Suprapubic skin (tissue), 4 donors: ENCODE measurements around the gene ATP2A1. TPM values are rescaled to one million over a fixed set of nuclear protein-coding genes. Genes with fewer than 3 reads are reported as not detected.

Experiments
- DNase-seq, 2 donors: peaks; one replicate each; pipeline ENCODE4 v3.0.0-alpha.2; 2019; ENCODE audit warnings: low spot score in 2 of 2
- H3K27ac ChIP-seq: fragments of 200-600 bp; sonication (generic); one replicate; pipeline ENCODE4 v1.5.1; 2019
- H3K27me3 ChIP-seq: fragments of 200-600 bp; sonication (generic); one replicate; pipeline ENCODE4 v1.5.1; 2019
- H3K36me3 ChIP-seq: fragments of 200-600 bp; sonication (generic); one replicate; pipeline ENCODE4 v1.5.1; 2019
- H3K4me1 ChIP-seq: fragments of 200-600 bp; sonication (generic); one replicate; pipeline ENCODE4 v1.5.1; 2019
- H3K4me3 ChIP-seq: fragments of 200-600 bp; sonication (generic); one replicate; pipeline ENCODE4 v1.5.1; 2019; ENCODE audit warnings: mild to moderate bottlenecking
- H3K9me3 ChIP-seq: fragments of 200-600 bp; sonication (generic); one replicate; pipeline ENCODE4 v1.5.1; 2019
- EP300 ChIP-seq: sonication (generic); formaldehyde crosslinking; IDR thresholded peaks from one replicate; pipeline ENCODE4 v1.6.1; 2017; ENCODE audit warnings: antibody characterized with exemption
- POLR2A ChIP-seq, 2 donors: fragments of 450-650 bp; IDR thresholded peaks; one replicate each; pipeline ENCODE4 v1.6.1; 2017; ENCODE audit warnings: antibody characterized with exemption in 2 of 2, mild to moderate bottlenecking in 2 of 2, moderate library complexity in 2 of 2
- POLR2AphosphoS5 ChIP-seq, 3 donors: sonication (generic); formaldehyde crosslinking; IDR thresholded peaks; one replicate each; pipeline ENCODE4 v1.6.1; 2017; ENCODE audit warnings: antibody characterized with exemption in 3 of 3
- WGBS: methylation state at CpG from one replicate; pipeline ENCODE4 v1.1.5; 2018; 5-methylcytosine and 5-hydroxymethylcytosine counted together
- total RNA-seq, 4 donors: library from RNA; depleted of rRNA; stranded (reverse); fragments of >200 nt; gene quantifications; one replicate each; pipeline ENCODE4 v1.1.0, GENCODE V29; 2016
- TF ChIP-seq, protein P1 (sequence below), 2 donors: fragments of 200-600 bp in 1 of 2; fragments of 450-650 bp in 1 of 2; sonication (generic) in 1 of 2; IDR thresholded peaks; one replicate each; pipeline ENCODE4 v1.5.1; 2016 to 2019; ENCODE audit warnings: antibody characterized with exemption in 2 of 2, mild to moderate bottlenecking in 1 of 2, moderate library complexity in 1 of 2

ATP2A1 gene
- total RNA-seq, 4 donors from 2014 or later, result 0.34 to 0.72 TPM; not detected in 2

GRCh38 chr16:28875134-28876018 lies 2.9 kb upstream of the ATP2A1 start:
- 68% methylated on average over 11 of the region's 13 CpGs for WGBS
- Histone ChIP-seq H3K9me3 (no peaks in the 10 kb centered on the region), H3K36me3 (peaks cover 40% of the 10 kb centered on the region), H3K4me1 (peaks cover 15% of the 10 kb centered on the region), H3K4me3 (no peak overlapping the region), H3K27me3 (peaks cover 2% of the 10 kb centered on the region), H3K27ac (no peak overlapping the region)
- DNase-seq, result no peak
- TF ChIP-seq POLR2A (IDR thresholded peaks at IDR 0.05), result no peak
- TF ChIP-seq, protein P1, sequence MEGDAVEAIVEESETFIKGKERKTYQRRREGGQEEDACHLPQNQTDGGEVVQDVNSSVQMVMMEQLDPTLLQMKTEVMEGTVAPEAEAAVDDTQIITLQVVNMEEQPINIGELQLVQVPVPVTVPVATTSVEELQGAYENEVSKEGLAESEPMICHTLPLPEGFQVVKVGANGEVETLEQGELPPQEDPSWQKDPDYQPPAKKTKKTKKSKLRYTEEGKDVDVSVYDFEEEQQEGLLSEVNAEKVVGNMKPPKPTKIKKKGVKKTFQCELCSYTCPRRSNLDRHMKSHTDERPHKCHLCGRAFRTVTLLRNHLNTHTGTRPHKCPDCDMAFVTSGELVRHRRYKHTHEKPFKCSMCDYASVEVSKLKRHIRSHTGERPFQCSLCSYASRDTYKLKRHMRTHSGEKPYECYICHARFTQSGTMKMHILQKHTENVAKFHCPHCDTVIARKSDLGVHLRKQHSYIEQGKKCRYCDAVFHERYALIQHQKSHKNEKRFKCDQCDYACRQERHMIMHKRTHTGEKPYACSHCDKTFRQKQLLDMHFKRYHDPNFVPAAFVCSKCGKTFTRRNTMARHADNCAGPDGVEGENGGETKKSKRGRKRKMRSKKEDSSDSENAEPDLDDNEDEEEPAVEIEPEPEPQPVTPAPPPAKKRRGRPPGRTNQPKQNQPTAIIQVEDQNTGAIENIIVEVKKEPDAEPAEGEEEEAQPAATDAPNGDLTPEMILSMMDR (IDR thresholded peaks at IDR 0.05), result no peak
- no peak for TF ChIP-seq POLR2AphosphoS5 (IDR thresholded peaks at IDR 0.05)
- TF ChIP-seq EP300, result no peak

DNA sequence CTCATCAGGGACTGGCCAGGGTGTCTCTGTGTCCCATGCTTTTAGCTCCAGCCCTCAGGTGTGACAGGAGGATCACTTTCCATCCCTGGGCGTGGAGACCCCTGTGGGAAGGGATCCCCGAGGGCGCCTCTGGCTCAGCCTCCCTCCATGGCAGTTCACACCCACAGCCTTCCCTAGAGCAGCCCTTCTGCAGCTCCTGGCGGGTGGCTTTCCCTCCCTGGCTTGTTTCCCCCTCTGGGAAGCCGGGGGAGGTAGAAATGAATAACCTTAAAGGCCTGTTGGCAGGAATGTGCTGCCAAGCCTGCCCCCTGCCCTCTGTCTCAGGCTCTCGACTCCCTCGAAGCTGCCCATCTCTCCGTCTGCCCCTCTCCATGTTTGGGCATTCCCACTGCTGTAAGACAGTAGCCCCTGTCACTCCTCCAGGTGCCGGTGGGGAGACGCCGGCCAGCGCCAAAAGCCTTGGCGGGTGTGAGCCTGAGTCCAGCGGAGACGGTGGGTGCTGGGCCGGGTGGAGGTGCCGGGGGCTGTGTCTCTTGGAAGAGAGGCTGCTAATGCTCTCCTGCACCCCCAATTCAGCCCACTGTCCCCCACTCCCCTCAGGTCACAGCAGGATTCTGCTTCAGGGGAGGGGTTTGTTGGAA lies 2.1 kb upstream of the ATP2A1 start:
- Histone ChIP-seq H3K27ac (no peak overlapping the region), H3K9me3 (no peaks in the 10 kb centered on the region), H3K36me3 (peaks cover 33% of the 10 kb centered on the region), H3K4me1 (peaks cover 17% of the 10 kb centered on the region), H3K4me3 (no peak overlapping the region), H3K27me3 (peaks cover 8% of the 10 kb centered on the region)
- DNase-seq, result no peak
- TF ChIP-seq POLR2A (IDR thresholded peaks at IDR 0.05) (no peak), POLR2AphosphoS5 (IDR thresholded peaks at IDR 0.05) (no peak), EP300 (no peak)
- TF ChIP-seq, protein P1 (IDR thresholded peaks at IDR 0.05), result no peak
- WGBS, result 40% methylated on average over 1 of the region's 17 CpGs

DNA sequence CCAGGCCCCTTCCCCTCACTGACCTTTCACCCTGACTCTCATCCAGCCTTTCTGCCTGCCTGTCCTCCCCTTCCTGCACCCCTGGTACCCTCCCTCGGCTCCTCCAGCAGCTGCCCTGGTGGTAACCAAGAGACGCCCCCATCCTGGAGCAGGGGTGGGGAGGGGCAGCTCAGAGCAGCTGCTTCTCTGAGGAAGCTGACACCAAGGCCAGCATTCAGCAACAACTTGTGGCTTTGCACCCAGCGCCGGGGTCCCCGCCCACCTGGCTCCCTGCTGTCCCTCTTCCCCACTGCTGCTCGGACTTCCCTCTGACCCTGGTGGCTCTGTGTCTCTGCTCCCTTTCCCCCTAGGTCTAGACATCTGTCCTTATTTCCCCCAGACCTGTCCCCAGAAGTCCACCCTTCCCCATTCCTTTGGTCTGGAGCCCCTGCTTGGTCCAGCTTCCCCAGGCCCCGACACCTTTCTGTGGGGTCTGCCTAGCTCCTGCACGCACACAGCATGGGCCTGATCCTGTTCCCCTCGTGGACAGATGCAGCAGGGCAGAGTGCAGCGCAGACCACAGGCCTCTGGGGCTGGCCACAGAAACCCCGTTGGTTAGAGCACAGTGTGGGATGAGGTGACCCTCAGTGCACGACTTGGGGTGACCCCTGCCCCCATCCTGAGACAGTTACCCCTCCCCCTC lies 1.2 kb upstream of the ATP2A1 start:
- WGBS, result 66% methylated on average over 10 of the region's 12 CpGs

GRCh38 chr16:28877655-28878000 lies 660 bp upstream of the ATP2A1 start:
- Histone ChIP-seq H3K27me3 (peaks cover 13% of the 10 kb centered on the region), H3K36me3 (peaks cover 18% of the 10 kb centered on the region), H3K4me1 (peaks cover 17% of the 10 kb centered on the region), H3K9me3 (no peaks in the 10 kb centered on the region), H3K27ac (no peak overlapping the region), H3K4me3 (no peak overlapping the region)
- TF ChIP-seq POLR2A (IDR thresholded peaks at IDR 0.05), result no peak
- TF ChIP-seq POLR2AphosphoS5 (IDR thresholded peaks at IDR 0.05), result no peak
- no peak for TF ChIP-seq EP300
- TF ChIP-seq, protein P1 (IDR thresholded peaks at IDR 0.05), result no peak
- WGBS, result 50% methylated on average over 1 of the region's 2 CpGs
- DNase-seq, result no peak

More for the DNA sequence above, 1.2 kb upstream of the ATP2A1 start:
- Histone ChIP-seq H3K9me3 (no peaks in the 10 kb centered on the region), H3K4me1 (peaks cover 17% of the 10 kb centered on the region), H3K36me3 (peaks cover 23% of the 10 kb centered on the region), H3K4me3 (no peak overlapping the region), H3K27ac (no peak overlapping the region), H3K27me3 (peaks cover 8% of the 10 kb centered on the region)
- DNase-seq, result no peak
- no peak for TF ChIP-seq POLR2AphosphoS5 (IDR thresholded peaks at IDR 0.05)
- no peak for TF ChIP-seq POLR2A (IDR thresholded peaks at IDR 0.05)
- TF ChIP-seq, protein P1 (IDR thresholded peaks at IDR 0.05), result no peak
- no peak for TF ChIP-seq EP300
